Sigmoid colon (tissue), 4 donors: Measurements from ENCODE around the gene USH2A.

ENCODE experiments used
- EP300 ChIP-seq, 4 donors: sonication (generic); formaldehyde crosslinking; IDR thresholded peaks; one replicate each; pipeline ENCODE4 v1.6.1; 2017; ENCODE audit warnings: antibody characterized with exemption in 4 of 4
- TF ChIP-seq, protein P1 (sequence below), 4 experiments: fragments of 450-650 bp in 3 of 4; fragments of 200-600 bp in 1 of 4; IDR thresholded peaks; one replicate each; pipeline ENCODE4 v1.5.1; 2016 to 2019; ENCODE audit warnings: antibody characterized with exemption in 4 of 4, mild to moderate bottlenecking in 3 of 4, moderate library complexity in 2 of 4

DNA sequence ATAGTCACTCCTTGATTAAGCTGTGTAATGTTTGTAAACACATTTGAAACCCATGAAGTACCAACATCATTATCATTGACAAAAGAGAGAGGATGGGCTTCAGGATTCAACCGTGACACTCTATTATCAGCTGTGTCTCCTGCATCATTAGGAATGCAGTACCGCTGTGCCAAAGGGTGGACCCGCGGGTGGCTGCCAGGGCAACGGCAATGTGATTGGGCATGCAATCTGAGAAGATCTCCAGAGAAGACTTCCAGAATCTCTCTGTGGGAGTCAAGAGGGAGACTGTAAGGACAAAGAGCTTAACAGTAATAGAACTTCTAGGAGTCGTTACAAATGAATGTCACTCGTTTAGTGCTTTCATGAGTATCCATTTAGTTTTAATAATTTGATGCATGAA, 97.9 kb downstream of the USH2A start:
- TF ChIP-seq, protein P1, sequence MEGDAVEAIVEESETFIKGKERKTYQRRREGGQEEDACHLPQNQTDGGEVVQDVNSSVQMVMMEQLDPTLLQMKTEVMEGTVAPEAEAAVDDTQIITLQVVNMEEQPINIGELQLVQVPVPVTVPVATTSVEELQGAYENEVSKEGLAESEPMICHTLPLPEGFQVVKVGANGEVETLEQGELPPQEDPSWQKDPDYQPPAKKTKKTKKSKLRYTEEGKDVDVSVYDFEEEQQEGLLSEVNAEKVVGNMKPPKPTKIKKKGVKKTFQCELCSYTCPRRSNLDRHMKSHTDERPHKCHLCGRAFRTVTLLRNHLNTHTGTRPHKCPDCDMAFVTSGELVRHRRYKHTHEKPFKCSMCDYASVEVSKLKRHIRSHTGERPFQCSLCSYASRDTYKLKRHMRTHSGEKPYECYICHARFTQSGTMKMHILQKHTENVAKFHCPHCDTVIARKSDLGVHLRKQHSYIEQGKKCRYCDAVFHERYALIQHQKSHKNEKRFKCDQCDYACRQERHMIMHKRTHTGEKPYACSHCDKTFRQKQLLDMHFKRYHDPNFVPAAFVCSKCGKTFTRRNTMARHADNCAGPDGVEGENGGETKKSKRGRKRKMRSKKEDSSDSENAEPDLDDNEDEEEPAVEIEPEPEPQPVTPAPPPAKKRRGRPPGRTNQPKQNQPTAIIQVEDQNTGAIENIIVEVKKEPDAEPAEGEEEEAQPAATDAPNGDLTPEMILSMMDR (IDR thresholded peaks at IDR 0.05): no peak
- TF ChIP-seq EP300 (IDR thresholded peaks at IDR 0.05): no peak
